Peyer's patch (tissue), 4 donors: Measurements from ENCODE around the gene SRPK2.

ENCODE experiments used
- POLR2A ChIP-seq, 2 donors: fragments of 450-650 bp; IDR thresholded peaks; one replicate each; pipeline ENCODE4 v1.5.1; 2017; ENCODE audit warnings: antibody characterized with exemption in 2 of 2, mild to moderate bottlenecking in 2 of 2, moderate library complexity in 2 of 2
- TF ChIP-seq, protein P1 (sequence below), 6 experiments: fragments of 450-650 bp in 4 of 6; fragments of 200-600 bp in 2 of 6; sonication (generic) in 1 of 6; IDR thresholded peaks; one replicate each; pipeline ENCODE4 v1.5.1; 2017 to 2019; ENCODE audit warnings: antibody characterized with exemption in 6 of 6, mild to moderate bottlenecking in 3 of 6, moderate library complexity in 1 of 6

- TF ChIP-seq, protein P1, sequence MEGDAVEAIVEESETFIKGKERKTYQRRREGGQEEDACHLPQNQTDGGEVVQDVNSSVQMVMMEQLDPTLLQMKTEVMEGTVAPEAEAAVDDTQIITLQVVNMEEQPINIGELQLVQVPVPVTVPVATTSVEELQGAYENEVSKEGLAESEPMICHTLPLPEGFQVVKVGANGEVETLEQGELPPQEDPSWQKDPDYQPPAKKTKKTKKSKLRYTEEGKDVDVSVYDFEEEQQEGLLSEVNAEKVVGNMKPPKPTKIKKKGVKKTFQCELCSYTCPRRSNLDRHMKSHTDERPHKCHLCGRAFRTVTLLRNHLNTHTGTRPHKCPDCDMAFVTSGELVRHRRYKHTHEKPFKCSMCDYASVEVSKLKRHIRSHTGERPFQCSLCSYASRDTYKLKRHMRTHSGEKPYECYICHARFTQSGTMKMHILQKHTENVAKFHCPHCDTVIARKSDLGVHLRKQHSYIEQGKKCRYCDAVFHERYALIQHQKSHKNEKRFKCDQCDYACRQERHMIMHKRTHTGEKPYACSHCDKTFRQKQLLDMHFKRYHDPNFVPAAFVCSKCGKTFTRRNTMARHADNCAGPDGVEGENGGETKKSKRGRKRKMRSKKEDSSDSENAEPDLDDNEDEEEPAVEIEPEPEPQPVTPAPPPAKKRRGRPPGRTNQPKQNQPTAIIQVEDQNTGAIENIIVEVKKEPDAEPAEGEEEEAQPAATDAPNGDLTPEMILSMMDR (IDR thresholded peaks at IDR 0.05) = no peak
- no peak for TF ChIP-seq POLR2A (IDR thresholded peaks at IDR 0.05)
Measured at GRCh38 chr7:105297309-105297708, 91.4 kb downstream of the SRPK2 start.
